Hepatocyte (in vitro differentiated cells): ENCODE data around the gene AQP10. TPM values are rescaled to one million over a fixed set of nuclear protein-coding genes. Genes with fewer than 3 reads are reported as not detected.

Source experiments
- DNase-seq: peaks from one replicate; pipeline ENCODE4 v3.0.0-alpha.2; 2016; ENCODE audit warnings: low spot score
- H2AFZ ChIP-seq: fragments of 200-600 bp; sonication (generic); 2 replicates; pipeline ENCODE4 v1.6.0; 2016; ENCODE audit warnings: antibody characterized with exemption, mild to moderate bottlenecking
- H3K27ac ChIP-seq: fragments of 200-600 bp; sonication (generic); 2 replicates; pipeline ENCODE4 v1.5.1; 2016; ENCODE audit warnings: mild to moderate bottlenecking
- H3K27me3 ChIP-seq: fragments of 200-600 bp; sonication (generic); 2 replicates; pipeline ENCODE4 v1.6.1; 2016
- H3K36me3 ChIP-seq: fragments of 200-600 bp; sonication (generic); replicated peaks from 2 replicates; pipeline ENCODE4 v1.5.1; 2016; ENCODE audit warnings: low read depth; ENCODE audit not compliant: insufficient read depth
- H3K4me1 ChIP-seq: fragments of 200-600 bp; sonication (generic); 2 replicates; pipeline ENCODE4 v1.5.1; 2016; ENCODE audit warnings: mild to moderate bottlenecking, moderate library complexity; ENCODE audit not compliant: insufficient read depth
- H3K4me2 ChIP-seq: fragments of 200-600 bp; sonication (generic); 2 replicates; pipeline ENCODE4 v1.6.0; 2016
- H3K4me3 ChIP-seq: fragments of 200-600 bp; sonication (generic); 2 replicates; pipeline ENCODE4 v1.5.1; 2016; ENCODE audit warnings: mild to moderate bottlenecking
- H3K79me2 ChIP-seq: fragments of 200-600 bp; sonication (generic); 2 replicates; pipeline ENCODE4 v1.6.0; 2017; ENCODE audit warnings: mild to moderate bottlenecking
- H3K9me2 ChIP-seq: fragments of 200-600 bp; sonication (generic); replicated peaks from 2 replicates; pipeline ENCODE4 v1.6.0; 2017; ENCODE audit warnings: mild to moderate bottlenecking; ENCODE audit not compliant: insufficient read depth
- H3K9me3 ChIP-seq: fragments of 200-600 bp; sonication (generic); 2 replicates; pipeline ENCODE4 v1.5.1; 2016; ENCODE audit warnings: low read depth, mild to moderate bottlenecking
- H4K20me1 ChIP-seq: fragments of 200-600 bp; sonication (generic); 2 replicates; pipeline ENCODE4 v1.6.0; 2016; ENCODE audit warnings: mild to moderate bottlenecking; ENCODE audit not compliant: insufficient read depth, poor library complexity, severe bottlenecking
- EZH2 ChIP-seq: fragments of 200-600 bp; sonication (generic); IDR thresholded peaks from 2 replicates; pipeline ENCODE4 v1.6.1; 2016; ENCODE audit warnings: antibody characterized with exemption, mild to moderate bottlenecking, borderline replicate concordance
- EZH2phosphoT487 ChIP-seq: fragments of 200-600 bp; sonication (generic); IDR thresholded peaks from one replicate; pipeline ENCODE4 v1.6.1; 2018; ENCODE audit warnings: antibody characterized with exemption, mild to moderate bottlenecking, low read depth, moderate library complexity; ENCODE audit not compliant: unreplicated experiment, severe bottlenecking
- WGBS: methylation state at CpG from one replicate; pipeline ENCODE4 v1.1.6; 2016; ENCODE audit warnings: low lambda C conversion rate; ENCODE audit errors: missing lambda C conversion rate; 5-methylcytosine and 5-hydroxymethylcytosine counted together
- polyA plus RNA-seq: library from polyadenylated mRNA; unstranded; fragments of >200 nt; fragmentation: Nextera tagmentation; extraction: Ambion mirVana; gene quantifications from 2 replicates; pipeline ENCODE4 v1.2.1, GENCODE V29; 2016
- total RNA-seq: library from RNA; depleted of rRNA; stranded (reverse); fragments of >200 nt; gene quantifications from 2 replicates; pipeline ENCODE4 v1.2.3, GENCODE V29; 2014
- TF ChIP-seq, protein P1 (sequence below): fragments of 200-600 bp; sonication (generic); IDR thresholded peaks from 2 replicates; pipeline ENCODE4 v1.5.1; 2016; ENCODE audit warnings: antibody characterized with exemption, mild to moderate bottlenecking; ENCODE audit not compliant: poor library complexity

The AQP10 gene
- total RNA-seq: 0.96 and 2.0 TPM in 2 replicates
- 3.0 and 3.6 TPM in 2 replicates for polyA plus RNA-seq

DNA sequence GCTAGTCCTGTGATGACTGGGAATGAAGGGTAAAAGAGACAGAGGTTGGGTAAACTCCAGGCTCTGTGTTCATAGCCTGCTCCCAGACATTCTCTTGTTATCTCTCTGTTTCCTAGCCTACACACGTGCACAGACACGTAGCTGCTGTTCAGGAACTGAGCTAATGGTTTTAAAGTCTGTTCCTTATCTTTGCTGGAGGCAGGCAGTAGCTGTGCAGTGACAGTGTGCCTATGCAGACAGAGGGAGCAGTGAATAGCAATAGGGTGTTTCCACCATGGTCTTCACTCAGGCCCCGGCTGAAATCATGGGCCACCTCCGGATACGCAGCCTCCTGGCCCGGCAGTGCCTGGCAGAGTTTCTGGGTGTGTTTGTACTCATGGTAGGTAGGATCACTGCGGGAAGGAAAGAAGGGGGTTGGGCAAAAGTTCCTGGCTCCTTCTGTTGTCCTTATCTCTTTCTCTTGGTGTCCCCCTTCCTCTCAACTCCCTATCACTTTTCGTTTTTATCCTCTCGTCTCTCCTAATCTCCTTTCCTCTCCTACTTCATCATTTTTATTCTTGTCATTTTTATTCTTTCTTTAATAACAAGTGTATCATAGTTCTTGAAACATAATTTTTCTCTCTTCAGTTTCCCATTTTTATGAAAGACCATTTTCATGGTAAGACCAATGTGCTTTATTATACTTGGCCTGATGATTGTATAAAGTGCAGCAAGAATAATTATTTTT, at the start of gene AQP10:
Gene AQP10 (plus strand): TSS at position 212 of the 727 bp plus-strand sequence. CDS start 63 bp downstream, at position 275.
- no peak within 1 kb of the TSS for H2AFZ ChIP-seq
- peak within 1 kb of the TSS; percentile 34 for H3K4me2 ChIP-seq
- H3K9me3 ChIP-seq: no peaks in the 10 kb centered on the region
- DNase-seq: peak; percentile 84
- H3K27me3 ChIP-seq: no peaks in the 10 kb centered on the region
- H4K20me1 ChIP-seq: no peaks in the 10 kb centered on the region
- no peak within 1 kb of the TSS for H3K4me3 ChIP-seq
- peak within 1 kb of the TSS; percentile 83 for H3K27ac ChIP-seq
- TF ChIP-seq, protein P1, sequence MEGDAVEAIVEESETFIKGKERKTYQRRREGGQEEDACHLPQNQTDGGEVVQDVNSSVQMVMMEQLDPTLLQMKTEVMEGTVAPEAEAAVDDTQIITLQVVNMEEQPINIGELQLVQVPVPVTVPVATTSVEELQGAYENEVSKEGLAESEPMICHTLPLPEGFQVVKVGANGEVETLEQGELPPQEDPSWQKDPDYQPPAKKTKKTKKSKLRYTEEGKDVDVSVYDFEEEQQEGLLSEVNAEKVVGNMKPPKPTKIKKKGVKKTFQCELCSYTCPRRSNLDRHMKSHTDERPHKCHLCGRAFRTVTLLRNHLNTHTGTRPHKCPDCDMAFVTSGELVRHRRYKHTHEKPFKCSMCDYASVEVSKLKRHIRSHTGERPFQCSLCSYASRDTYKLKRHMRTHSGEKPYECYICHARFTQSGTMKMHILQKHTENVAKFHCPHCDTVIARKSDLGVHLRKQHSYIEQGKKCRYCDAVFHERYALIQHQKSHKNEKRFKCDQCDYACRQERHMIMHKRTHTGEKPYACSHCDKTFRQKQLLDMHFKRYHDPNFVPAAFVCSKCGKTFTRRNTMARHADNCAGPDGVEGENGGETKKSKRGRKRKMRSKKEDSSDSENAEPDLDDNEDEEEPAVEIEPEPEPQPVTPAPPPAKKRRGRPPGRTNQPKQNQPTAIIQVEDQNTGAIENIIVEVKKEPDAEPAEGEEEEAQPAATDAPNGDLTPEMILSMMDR: no peak
- TF ChIP-seq EZH2phosphoT487 (no peak), EZH2 (no peak)
- peaks cover 3% of the 10 kb centered on the region for H3K4me1 ChIP-seq
- 5% methylated on average over 9 of the region's 9 CpGs for WGBS
- no peaks in the 10 kb centered on the region for H3K9me2 ChIP-seq
- no peaks in the 10 kb centered on the region for H3K36me3 ChIP-seq
- no peaks in the 10 kb centered on the region for H3K79me2 ChIP-seq

GRCh38 chr1:154272217-154272998, 48.5 kb upstream of the AQP10 start, which contains the start of gene HAX1:
HAX1 (plus strand) TSS chr1:154272629; CDS start chr1:154272724, 95 bp downstream.
- DNase-seq: peak; percentile 94
- H3K9me3 ChIP-seq: no peaks in the 10 kb centered on the region
- no peaks in the 10 kb centered on the region for H3K9me2 ChIP-seq
- H3K27me3 ChIP-seq: no peaks in the 10 kb centered on the region
- no peak for TF ChIP-seq EZH2
- TF ChIP-seq, protein P1: peak; percentile 96
- no peak for TF ChIP-seq EZH2phosphoT487
- peak within 1 kb of the TSS; percentile 70 for H3K4me3 ChIP-seq
- no peaks in the 10 kb centered on the region for H4K20me1 ChIP-seq
- peak within 1 kb of the TSS; percentile 90 for H3K27ac ChIP-seq
- H3K36me3 ChIP-seq: no peaks in the 10 kb centered on the region
- peaks cover 11% of the 10 kb centered on the region for H3K79me2 ChIP-seq
- H3K4me2 ChIP-seq: peak within 1 kb of the TSS; percentile 79
- peaks cover 6% of the 10 kb centered on the region for H3K4me1 ChIP-seq
- H2AFZ ChIP-seq: peak within 1 kb of the TSS; percentile 91
- under 1% methylated on average over 47 of the region's 47 CpGs for WGBS

- TF ChIP-seq EZH2 (no peak), EZH2phosphoT487 (no peak)
- TF ChIP-seq, protein P1: no peak
- H3K4me2 ChIP-seq: peak overlapping the region; percentile 79
- no peaks in the 10 kb centered on the region for H3K9me3 ChIP-seq
- peaks cover 6% of the 10 kb centered on the region for H3K4me1 ChIP-seq
- WGBS: 58% methylated on average over 13 of the region's 13 CpGs
- H3K27ac ChIP-seq: peak overlapping the region; percentile 90
- no peaks in the 10 kb centered on the region for H3K27me3 ChIP-seq
- H3K9me2 ChIP-seq: no peaks in the 10 kb centered on the region
- peak overlapping the region; percentile 91 for H2AFZ ChIP-seq
- no peaks in the 10 kb centered on the region for H3K36me3 ChIP-seq
- H3K4me3 ChIP-seq: peak overlapping the region; percentile 70
- DNase-seq: peak; percentile 26
- H3K79me2 ChIP-seq: peaks cover 11% of the 10 kb centered on the region
- no peaks in the 10 kb centered on the region for H4K20me1 ChIP-seq
Observed at GRCh38 chr1:154272999-154273563, 47.8 kb upstream of the AQP10 start.
